ENCODE measurements around the gene COL20A1. TPM values are rescaled to one million over a fixed set of nuclear protein-coding genes. Genes with fewer than 3 reads are reported as not detected.
A peak's percentile ranks its signal among the peaks of the same experiment; 100 is the strongest.

COL20A1 gene
- total RNA-seq, 2 experiments from 2014 or later: 0.05 TPM; not detected in 1

- no peak for DNase-seq
- no peaks in the 10 kb centered on the region for H3K36me3 Mint-ChIP-seq (ENCODE audit: low read depth)
- CTCF ChIA-PET: no interaction called here
- H3K27me3 Mint-ChIP-seq (ENCODE audit: low read depth): peaks cover 3% of the 10 kb centered on the region
- H3K4me1 Mint-ChIP-seq (ENCODE audit: low read depth): peaks cover 3% of the 10 kb centered on the region
- intact Hi-C loops (cut with micrococcal nuclease): no loop called here
- no peak overlapping the region for H3K4me3 Mint-ChIP-seq
- no peaks in the 10 kb centered on the region for H3K9me3 Mint-ChIP-seq
- no peak overlapping the region for H3K27ac Mint-ChIP-seq
These were observed 29.0 kb upstream of the COL20A1 start for GRCh38 chr20:63264000-63264399.

- H3K27ac Mint-ChIP-seq: no peak overlapping the region
- peaks cover 3% of the 10 kb centered on the region for H3K4me1 Mint-ChIP-seq (ENCODE audit: low read depth)
- intact Hi-C loops (cut with micrococcal nuclease): no loop called here
- peaks cover 3% of the 10 kb centered on the region for H3K27me3 Mint-ChIP-seq (ENCODE audit: low read depth)
- no peaks in the 10 kb centered on the region for H3K9me3 Mint-ChIP-seq
- no peak overlapping the region for H3K4me3 Mint-ChIP-seq
- no peak for DNase-seq
- CTCF ChIA-PET: interaction anchor here (1.0 kb wide), 1 partner anchor 41 kb away, joined by 3 read pairs; no protein-coding TSS in a partner anchor
- H3K36me3 Mint-ChIP-seq (ENCODE audit: low read depth): no peaks in the 10 kb centered on the region
These were observed 28.5 kb upstream of the COL20A1 start for GRCh38 chr20:63264519-63264918.

GRCh38 chr20:63265891-63266515 lies 27.0 kb upstream of the COL20A1 start:
- no peaks in the 10 kb centered on the region for H3K9me3 Mint-ChIP-seq
- CTCF ChIA-PET: interaction anchor here (1.5 kb wide), 1 partner anchor 43 kb away, joined by 3 read pairs; no protein-coding TSS in a partner anchor
- no peak overlapping the region for H3K27ac Mint-ChIP-seq
- H3K36me3 Mint-ChIP-seq (ENCODE audit: low read depth): no peaks in the 10 kb centered on the region
- no peak overlapping the region for H3K4me3 Mint-ChIP-seq
- H3K27me3 Mint-ChIP-seq (ENCODE audit: low read depth): peaks cover 3% of the 10 kb centered on the region
- DNase-seq: no peak
- intact Hi-C loops (cut with micrococcal nuclease): no loop called here
- H3K4me1 Mint-ChIP-seq (ENCODE audit: low read depth): peaks cover 3% of the 10 kb centered on the region

- no peaks in the 10 kb centered on the region for H3K9me3 Mint-ChIP-seq
- no peak for DNase-seq
- CTCF ChIA-PET: no interaction called here
- H3K27ac Mint-ChIP-seq: no peak overlapping the region
- no peaks in the 10 kb centered on the region for H3K36me3 Mint-ChIP-seq (ENCODE audit: low read depth)
- intact Hi-C loops (cut with micrococcal nuclease): no loop called here
- no peak overlapping the region for H3K4me3 Mint-ChIP-seq
- H3K4me1 Mint-ChIP-seq (ENCODE audit: low read depth): peaks cover 5% of the 10 kb centered on the region
- H3K27me3 Mint-ChIP-seq (ENCODE audit: low read depth): peaks cover 3% of the 10 kb centered on the region
These were observed 25.3 kb upstream of the COL20A1 start for GRCh38 chr20:63267691-63268090.

- H3K4me3 Mint-ChIP-seq: no peak overlapping the region
- no peak overlapping the region for H3K27ac Mint-ChIP-seq
- no peak for DNase-seq
- H3K9me3 Mint-ChIP-seq: no peaks in the 10 kb centered on the region
- CTCF ChIA-PET: no interaction called here
- intact Hi-C loops (cut with micrococcal nuclease): no loop called here
- peaks cover 5% of the 10 kb centered on the region for H3K4me1 Mint-ChIP-seq (ENCODE audit: low read depth)
- no peaks in the 10 kb centered on the region for H3K36me3 Mint-ChIP-seq (ENCODE audit: low read depth)
- H3K27me3 Mint-ChIP-seq (ENCODE audit: low read depth): peaks cover 3% of the 10 kb centered on the region
These were observed 24.7 kb upstream of the COL20A1 start for GRCh38 chr20:63268256-63268655.

- no peaks in the 10 kb centered on the region for H3K36me3 Mint-ChIP-seq (ENCODE audit: low read depth)
These were observed 24.1 kb upstream of the COL20A1 start for GRCh38 chr20:63268671-63269439.

GRCh38 chr20:63269724-63270123 lies 23.3 kb upstream of the COL20A1 start:
- H3K4me3 Mint-ChIP-seq: no peak overlapping the region
- intact Hi-C loops (cut with micrococcal nuclease): no loop called here

More at GRCh38 chr20:63268671-63269439, 24.1 kb upstream of the COL20A1 start:
- H3K4me1 Mint-ChIP-seq (ENCODE audit: low read depth): peaks cover 11% of the 10 kb centered on the region
- H3K27ac Mint-ChIP-seq: no peak overlapping the region
- CTCF ChIA-PET: no interaction called here
- H3K9me3 Mint-ChIP-seq: no peaks in the 10 kb centered on the region
- intact Hi-C loops (cut with micrococcal nuclease): no loop called here
- no peak for DNase-seq
- H3K4me3 Mint-ChIP-seq: no peak overlapping the region
- peaks cover 3% of the 10 kb centered on the region for H3K27me3 Mint-ChIP-seq (ENCODE audit: low read depth)

GRCh38 chr20:63270606-63271325 lies 22.2 kb upstream of the COL20A1 start:
- H3K36me3 Mint-ChIP-seq (ENCODE audit: low read depth): no peaks in the 10 kb centered on the region
- H3K27me3 Mint-ChIP-seq (ENCODE audit: low read depth): no peaks in the 10 kb centered on the region
- peak overlapping the region; percentile 79 for H3K4me3 Mint-ChIP-seq
- CTCF ChIA-PET: interaction anchor here (1.0 to 1.4 kb wide), 2 partner anchors 18 to 48 kb away, joined by 3 read pairs; no protein-coding TSS in a partner anchor
- peaks cover 26% of the 10 kb centered on the region for H3K4me1 Mint-ChIP-seq (ENCODE audit: low read depth)
- DNase-seq: no peak
- no peak overlapping the region for H3K27ac Mint-ChIP-seq
- intact Hi-C loops (cut with micrococcal nuclease): no loop called here
- no peaks in the 10 kb centered on the region for H3K9me3 Mint-ChIP-seq

More at GRCh38 chr20:63269724-63270123, 23.3 kb upstream of the COL20A1 start:
- Mint-ChIP-seq H3K36me3 (ENCODE audit: low read depth) (no peaks in the 10 kb centered on the region), H3K27me3 (ENCODE audit: low read depth) (peaks cover under 1% of the 10 kb centered on the region), H3K27ac (no peak overlapping the region), H3K9me3 (no peaks in the 10 kb centered on the region), H3K4me1 (ENCODE audit: low read depth) (peaks cover 18% of the 10 kb centered on the region)
- DNase-seq: no peak
- CTCF ChIA-PET: interaction anchor here (1.0 to 1.4 kb wide), 2 partner anchors 17 to 47 kb away, joined by 3 read pairs; no protein-coding TSS in a partner anchor

GRCh38 chr20:63272105-63273058 lies 20.6 kb upstream of the COL20A1 start, which contains the start of gene ARFGAP1:
Gene ARFGAP1, plus strand, starts transcription at chr20:63272813. Its CDS starts 2,768 bp downstream, at chr20:63275581.
- H3K27me3 Mint-ChIP-seq (ENCODE audit: low read depth): no peaks in the 10 kb centered on the region
- H3K36me3 Mint-ChIP-seq (ENCODE audit: low read depth): peaks cover 3% of the 10 kb centered on the region
- peak; percentile 91 for DNase-seq
- peak within 1 kb of the TSS; percentile 78 for H3K27ac Mint-ChIP-seq
- intact Hi-C loops (cut with micrococcal nuclease): loop anchor here (1.0 kb wide), 1 partner anchor 57 kb away; no protein-coding TSS in a partner anchor
- CTCF ChIA-PET: interaction anchor here (0.6 to 4.0 kb wide), 5 partner anchors 19 to 48 kb away, joined by 3 to 16 read pairs (median 3); no protein-coding TSS in a partner anchor
- H3K4me3 Mint-ChIP-seq: peak within 1 kb of the TSS; percentile 86
- no peaks in the 10 kb centered on the region for H3K9me3 Mint-ChIP-seq
- H3K4me1 Mint-ChIP-seq (ENCODE audit: low read depth): peaks cover 26% of the 10 kb centered on the region

- H3K9me3 Mint-ChIP-seq: no peaks in the 10 kb centered on the region
- peak overlapping the region; percentile 78 for H3K27ac Mint-ChIP-seq
- H3K27me3 Mint-ChIP-seq (ENCODE audit: low read depth): no peaks in the 10 kb centered on the region
- H3K4me3 Mint-ChIP-seq: peak overlapping the region; percentile 86
- CTCF ChIA-PET: interaction anchor here (0.6 to 4.0 kb wide), 4 partner anchors 18 to 49 kb away, joined by 3 to 16 read pairs (median 3); no protein-coding TSS in a partner anchor
- H3K4me1 Mint-ChIP-seq (ENCODE audit: low read depth): peaks cover 26% of the 10 kb centered on the region
- peaks cover 3% of the 10 kb centered on the region for H3K36me3 Mint-ChIP-seq (ENCODE audit: low read depth)
- intact Hi-C loops (cut with micrococcal nuclease): no loop called here
- no peak for DNase-seq
These were observed 19.9 kb upstream of the COL20A1 start for GRCh38 chr20:63273059-63273579.
